A549 (cell line): ENCODE data around the gene ABHD6. TPM values are rescaled to one million over a fixed set of nuclear protein-coding genes. Genes with fewer than 3 reads are reported as not detected.
"Not testable (repeated sequence)": the region's sequence is repeated elsewhere in the genome, so short reads cannot be mapped to it uniquely, and the experiment has no call there.

Source experiments
- ATAC-seq, 2 experiments: fragments of 200-7000 bp in 1 of 2; fragments of >200 bp in 1 of 2; cut with Nextera tagmentation in 1 of 2; cut with Tn5 transposase in 1 of 2; 3 replicates each; pipeline versions ENCODE4 v1.8.0 to v1.9.1; 2018 to 2020; ENCODE audit warnings: mild to moderate bottlenecking in 1 of 2, moderate library complexity in 1 of 2
- CTCF ChIA-PET: fragments of 300-600 bp; sonication (Branson Sonifier 250); formaldehyde crosslinking; extraction: SDS; loops from one replicate; lab custom pipeline; 2021; ENCODE audit warnings: antibody characterized with exemption, inconsistent platforms; lab: Yijun Ruan, JAX
- POLR2A ChIA-PET: fragments of 350-600 bp; formaldehyde crosslinking; extraction: SDS; loops from one replicate; lab custom pipeline; 2021; ENCODE audit warnings: antibody characterized with exemption, inconsistent platforms; lab: Yijun Ruan, JAX
- DNase-seq, 2 experiments: peaks; one replicate each; pipeline versions ENCODE4 v3.0.0 to v3.0.0-alpha.2; 2011 to 2016; ENCODE audit warnings: low read depth in 1 of 2, low spot score in 1 of 2
- FAIRE-seq: peaks from 2 replicates; lab custom pipeline; 2011; peaks lifted over from hg19 to GRCh38; lab: Jason Lieb, UNC
- H3K27ac ChIP-seq, 2 experiments: fragments of >200 bp; sonication (Bioruptor Twin); formaldehyde crosslinking; 3 replicates each; pipeline ENCODE4 v1.5.1; 2016 to 2017
- H3K4me1 ChIP-seq: fragments of >200 bp; sonication (Bioruptor Twin); formaldehyde crosslinking; 3 replicates; pipeline ENCODE4 v1.6.1; 2016
- H3K4me2 ChIP-seq: fragments of >200 bp; sonication (Bioruptor Twin); formaldehyde crosslinking; 3 replicates; pipeline ENCODE4 v1.6.1; 2016
- H3K4me3 ChIP-seq: fragments of >200 bp; sonication (Bioruptor Twin); formaldehyde crosslinking; 3 replicates; pipeline ENCODE4 v1.5.1; 2016
- H3K9me3 ChIP-seq: fragments of >200 bp; sonication (Bioruptor Twin); formaldehyde crosslinking; 3 replicates; pipeline ENCODE4 v1.6.1; 2016
- BCL3 ChIP-seq: fragments of >200 bp; sonication (Bioruptor Twin); formaldehyde crosslinking; IDR thresholded peaks from 3 replicates; pipeline ENCODE4 v1.6.1; 2016
- CBX8 ChIP-seq: fragments of 200-600 bp; sonication (generic); IDR thresholded peaks from 2 replicates; pipeline ENCODE4 v1.6.1; 2016
- CHD2 ChIP-seq: fragments of 150-350 bp; IDR thresholded peaks from 2 replicates; pipeline ENCODE4 v1.6.1; 2014; ENCODE audit warnings: low read length; ENCODE audit not compliant: partially characterized antibody
- ELK1 ChIP-seq: fragments of 150-350 bp; IDR thresholded peaks from 2 replicates; pipeline ENCODE4 v1.6.1; 2014; ENCODE audit warnings: low read depth, mild to moderate bottlenecking, low read length
- EP300 ChIP-seq, 2 experiments: fragments of >200 bp; sonication (Bioruptor Twin); formaldehyde crosslinking; IDR thresholded peaks; 2 replicates in 1 of 2; 3 replicates in 1 of 2; pipeline ENCODE4 v1.6.1; 2016 to 2017
- ESRRA ChIP-seq: fragments of 150-350 bp; IDR thresholded peaks from 2 replicates; pipeline ENCODE4 v1.6.1; 2014; ENCODE audit warnings: mild to moderate bottlenecking, low read length, borderline replicate concordance
- FOSB ChIP-seq: fragments of 250-450 bp; sonication (Bioruptor Pico); IDR thresholded peaks from 2 replicates; pipeline ENCODE4 v1.5.0; 2020; ENCODE audit warnings: mild to moderate bottlenecking, moderate library complexity
- HOXB13 ChIP-seq: fragments of 250-450 bp; sonication (Bioruptor Pico); IDR thresholded peaks from 2 replicates; pipeline ENCODE4 v1.5.0; 2020; ENCODE audit warnings: low read depth, mild to moderate bottlenecking, moderate library complexity
- JUN ChIP-seq, 2 experiments: fragments of >200 bp; sonication (Bioruptor Twin); formaldehyde crosslinking; IDR thresholded peaks; 2 replicates in 1 of 2; 3 replicates in 1 of 2; pipeline ENCODE4 v1.6.1; 2016 to 2017
- NFE2L2 ChIP-seq: fragments of 150-350 bp; conservative IDR thresholded peaks from 2 replicates; pipeline ENCODE4 v1.6.1; 2014; ENCODE audit warnings: low read length
- PHF8 ChIP-seq: fragments of 200-600 bp; sonication (generic); IDR thresholded peaks from 2 replicates; pipeline ENCODE4 v1.6.1; 2016; ENCODE audit warnings: low read depth, mild to moderate bottlenecking, antibody characterized with exemption, moderate library complexity, borderline replicate concordance
- REST ChIP-seq: fragments of 200-600 bp; sonication (generic); IDR thresholded peaks from 2 replicates; pipeline ENCODE4 v1.6.1; 2016; ENCODE audit warnings: antibody characterized with exemption, mild to moderate bottlenecking, moderate library complexity
- SMC3 ChIP-seq: fragments of >200 bp; sonication (Bioruptor Twin); formaldehyde crosslinking; IDR thresholded peaks from 3 replicates; pipeline ENCODE4 v1.6.1; 2018; ENCODE audit warnings: inconsistent platforms
- TP53 ChIP-seq: fragments of 250-450 bp; sonication (Bioruptor Pico); IDR thresholded peaks from 2 replicates; pipeline ENCODE4 v1.5.0; 2021; ENCODE audit warnings: mild to moderate bottlenecking, moderate library complexity
- ZFP36 ChIP-seq: fragments of 450-650 bp; IDR thresholded peaks from 2 replicates; pipeline ENCODE4 v1.6.1; 2014; ENCODE audit warnings: borderline replicate concordance; ENCODE audit not compliant: partially characterized antibody
- WGBS: methylation state at CpG from one replicate; pipeline ENCODE4 v1.1.6; 2017; ENCODE audit errors: missing lambda C conversion rate; 5-methylcytosine and 5-hydroxymethylcytosine counted together
- polyA plus RNA-seq, 4 experiments: library from polyadenylated mRNA; depleted of rRNA in 3 of 4; stranded (reverse); fragments of >200 nt; fragmentation: RNase III in 1 of 4; extraction: RNeasy Plus Mini Kit Qiagen cat#74134 plus additional on column Dnase treatment in 1 of 4; gene quantifications; 2 replicates in 3 of 4; 3 replicates in 1 of 4; pipeline ENCODE4 v1.2.3, GENCODE V29; 2011 to 2017
- TF ChIP-seq, protein P1 (sequence below): IDR thresholded peaks from 2 replicates; pipeline ENCODE4 v1.6.1; 2012; ENCODE audit warnings: low read depth, borderline replicate concordance
- TF ChIP-seq, protein P2 (sequence below): IDR thresholded peaks from 2 replicates; pipeline ENCODE4 v1.6.1; 2012
- TF ChIP-seq, protein P3 (sequence below): fragments of 250-450 bp; sonication (Bioruptor Pico); IDR thresholded peaks from 2 replicates; pipeline ENCODE4 v1.5.0; 2020; ENCODE audit warnings: low read depth, mild to moderate bottlenecking, moderate library complexity

The ABHD6 gene
- polyA plus RNA-seq, 2 of the 4 experiments (the other 2 are of a cell fraction), result 6.6 to 10.1 TPM

DNA sequence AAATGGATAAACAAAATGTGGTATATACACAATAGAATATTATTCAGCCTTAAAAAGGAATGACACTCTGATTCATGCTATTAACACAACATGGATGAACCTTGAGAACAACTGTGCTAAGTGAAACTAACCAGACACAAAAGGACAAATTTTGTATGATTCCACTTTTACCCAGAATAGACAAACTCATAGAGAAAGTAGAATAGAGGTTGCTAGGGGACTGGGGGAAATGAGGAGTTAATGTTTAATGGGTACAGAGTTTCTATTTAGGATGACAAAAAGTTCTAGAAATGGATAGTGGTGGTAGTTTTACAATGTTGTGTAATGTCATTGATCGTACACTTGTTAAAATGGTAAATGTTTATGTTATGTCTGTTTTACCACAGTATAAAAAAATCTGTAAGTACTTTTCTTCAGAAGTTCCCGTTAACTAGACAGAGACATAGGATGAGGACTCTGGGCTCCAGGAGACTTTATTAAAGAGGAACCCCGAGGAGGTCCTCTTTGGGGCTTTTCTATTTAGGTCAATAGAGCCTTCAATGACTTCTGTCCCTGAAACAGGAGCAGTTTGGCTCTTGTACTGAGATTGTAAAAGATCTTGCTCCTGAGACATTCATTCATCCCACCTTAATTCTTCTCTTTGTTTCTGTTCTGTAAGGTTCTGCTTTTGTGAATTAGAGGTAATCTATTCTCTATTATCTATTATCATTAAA, 24.5 kb downstream of the ABHD6 start:
- TF ChIP-seq PHF8 (no peak), NFE2L2 (no peak), CHD2 (no peak), CBX8 (no peak), EP300 (IDR thresholded peaks at IDR 0.05) (no peak), JUN (IDR thresholded peaks at IDR 0.05) (no peak), SMC3 (no peak), HOXB13 (CRISPR knock-in tag) (no peak)
- TF ChIP-seq, protein P1, sequence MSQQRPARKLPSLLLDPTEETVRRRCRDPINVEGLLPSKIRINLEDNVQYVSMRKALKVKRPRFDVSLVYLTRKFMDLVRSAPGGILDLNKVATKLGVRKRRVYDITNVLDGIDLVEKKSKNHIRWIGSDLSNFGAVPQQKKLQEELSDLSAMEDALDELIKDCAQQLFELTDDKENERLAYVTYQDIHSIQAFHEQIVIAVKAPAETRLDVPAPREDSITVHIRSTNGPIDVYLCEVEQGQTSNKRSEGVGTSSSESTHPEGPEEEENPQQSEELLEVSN, result no peak
- TF ChIP-seq, protein P2, sequence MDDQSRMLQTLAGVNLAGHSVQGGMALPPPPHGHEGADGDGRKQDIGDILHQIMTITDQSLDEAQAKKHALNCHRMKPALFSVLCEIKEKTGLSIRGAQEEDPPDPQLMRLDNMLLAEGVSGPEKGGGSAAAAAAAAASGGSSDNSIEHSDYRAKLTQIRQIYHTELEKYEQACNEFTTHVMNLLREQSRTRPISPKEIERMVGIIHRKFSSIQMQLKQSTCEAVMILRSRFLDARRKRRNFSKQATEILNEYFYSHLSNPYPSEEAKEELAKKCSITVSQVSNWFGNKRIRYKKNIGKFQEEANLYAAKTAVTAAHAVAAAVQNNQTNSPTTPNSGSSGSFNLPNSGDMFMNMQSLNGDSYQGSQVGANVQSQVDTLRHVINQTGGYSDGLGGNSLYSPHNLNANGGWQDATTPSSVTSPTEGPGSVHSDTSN, result no peak
- 72% methylated on average over 3 of the region's 3 CpGs for WGBS
- Histone ChIP-seq H3K4me1 (peaks cover 9% of the 10 kb centered on the region), H3K9me3 (no peaks in the 10 kb centered on the region), H3K27ac (no peak overlapping the region), H3K4me3 (no peak overlapping the region), H3K4me2 (no peak overlapping the region)
- DNase-seq (no peak), FAIRE-seq (no peak), ATAC-seq (no peak)
- ChIA-PET POLR2A (interaction anchor here (0.6 kb wide), 1 partner anchor 497 kb away, joined by 3 read pairs; no protein-coding TSS in a partner anchor), CTCF (interaction anchor here (1.9 kb wide), 1 partner anchor 44 kb away, joined by 5 read pairs; the partner anchor contains the start of genes HTD2 and RPP14)

DNA sequence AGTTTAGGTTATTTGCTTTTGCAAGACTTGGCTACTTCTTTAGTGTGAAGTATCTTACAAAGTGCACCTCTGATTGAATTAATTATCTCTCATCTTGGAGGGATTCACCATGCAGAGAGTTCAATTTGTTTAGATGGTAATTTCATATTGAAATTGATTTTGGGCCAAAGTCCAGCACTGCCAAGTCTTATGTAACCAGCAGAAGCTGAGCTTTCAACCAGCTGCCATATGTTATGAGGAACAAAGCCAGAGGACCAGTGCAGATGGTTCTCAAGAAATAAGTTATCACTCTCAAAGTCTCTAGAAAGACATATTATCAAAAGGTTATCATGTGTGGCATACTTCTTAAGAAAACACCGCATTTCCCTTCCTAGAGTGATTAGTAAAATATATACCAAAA, 29.0 kb downstream of the ABHD6 start:
- no peak for TF ChIP-seq ESRRA
- Histone ChIP-seq H3K4me3 (no peak overlapping the region), H3K27ac (no peak overlapping the region), H3K4me2 (no peak overlapping the region), H3K4me1 (no peaks in the 10 kb centered on the region; the same call in 2 of the 3 replicates), H3K9me3 (no peaks in the 10 kb centered on the region)
- no peak for FAIRE-seq
- DNase-seq, result no peak
- 100% methylated on average over 1 of the region's 1 CpG for WGBS
- POLR2A ChIA-PET, result no interaction called here
- CTCF ChIA-PET, result interaction anchor here (1.4 kb wide), 1 partner anchor 39 kb away, joined by 3 read pairs; the partner anchor contains the start of genes HTD2 and RPP14
- ATAC-seq, result no peak

DNA sequence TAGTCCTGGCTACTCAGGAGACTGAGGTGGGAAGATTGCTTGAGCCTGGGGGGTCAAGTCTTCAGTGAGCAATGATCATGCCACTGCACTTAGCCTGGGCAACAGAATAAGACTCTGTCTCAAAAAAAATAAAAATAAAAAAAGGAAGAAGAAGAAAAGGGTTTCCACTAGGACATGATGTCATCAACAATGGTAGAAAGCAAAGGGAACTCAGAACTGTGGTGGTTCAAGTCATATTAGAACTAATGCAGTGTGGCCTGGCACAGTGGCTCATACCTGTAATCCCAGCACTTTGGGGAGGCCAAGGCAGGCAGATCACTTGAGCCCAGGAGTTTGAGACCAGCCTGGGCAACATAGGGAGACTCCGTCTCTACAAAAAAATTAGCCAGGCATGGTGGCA, 30.0 kb downstream of the ABHD6 start:
- H3K27ac ChIP-seq, FAIRE-seq, H3K4me3 ChIP-seq, H3K9me3 ChIP-seq, CTCF ChIA-PET, H3K4me1 ChIP-seq, H3K4me2 ChIP-seq, POLR2A ChIA-PET, ATAC-seq, DNase-seq: not testable (repeated sequence)
- WGBS, result 100% methylated on average over 1 of the region's 1 CpG

DNA sequence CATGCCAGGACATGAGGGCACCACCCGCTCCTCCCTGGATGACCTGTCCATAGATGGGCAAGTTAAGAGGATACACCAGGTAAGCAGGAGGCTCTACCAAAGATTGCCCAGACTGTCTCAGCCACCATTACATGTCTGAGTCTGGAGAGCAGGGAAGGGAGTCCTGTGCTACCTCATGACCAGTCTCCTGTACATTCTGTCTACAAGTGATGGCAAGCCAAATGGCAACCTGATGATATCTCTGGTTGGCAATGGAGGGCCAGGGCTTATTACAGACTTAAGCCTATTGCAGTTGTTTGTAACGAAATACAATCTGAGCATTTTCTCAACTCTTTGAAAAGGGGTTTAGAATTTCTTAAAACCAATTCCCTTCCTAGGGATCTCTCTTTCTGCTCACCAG, 31.8 kb downstream of the ABHD6 start:
- no peak for DNase-seq
- ChIA-PET POLR2A (no interaction called here), CTCF (no interaction called here)
- TF ChIP-seq ELK1 (no peak), REST (no peak), BCL3 (no peak), FOSB (no peak), TP53 (CRISPR knock-in tag) (no peak), CHD2 (no peak), NFE2L2 (no peak), ZFP36 (no peak)
- TF ChIP-seq, protein P3, sequence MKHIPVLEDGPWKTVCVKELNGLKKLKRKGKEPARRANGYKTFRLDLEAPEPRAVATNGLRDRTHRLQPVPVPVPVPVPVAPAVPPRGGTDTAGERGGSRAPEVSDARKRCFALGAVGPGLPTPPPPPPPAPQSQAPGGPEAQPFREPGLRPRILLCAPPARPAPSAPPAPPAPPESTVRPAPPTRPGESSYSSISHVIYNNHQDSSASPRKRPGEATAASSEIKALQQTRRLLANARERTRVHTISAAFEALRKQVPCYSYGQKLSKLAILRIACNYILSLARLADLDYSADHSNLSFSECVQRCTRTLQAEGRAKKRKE (CRISPR knock-in tag), result no peak

More for the DNA sequence above, 31.8 kb downstream of the ABHD6 start:
- no peak overlapping the region for H3K4me2 ChIP-seq
- H3K4me3 ChIP-seq, result no peak overlapping the region
- H3K4me1 ChIP-seq, result peaks cover 10% of the 10 kb centered on the region
- WGBS, result 88% methylated on average over 2 of the region's 2 CpGs
- no peak for ATAC-seq
- H3K27ac ChIP-seq, result no peak overlapping the region
- FAIRE-seq, result no peak
- H3K9me3 ChIP-seq, result no peaks in the 10 kb centered on the region
